OCI-LY3 (cell line): ENCODE data around the gene OR7A17.

Experiments
- H2AFZ ChIP-seq: fragments of 200-600, 300-600 bp; shearing (Covaris generic); 2 replicates; pipeline ENCODE4 v1.6.0; 2014; ENCODE audit warnings: antibody characterized with exemption, low read depth, low read length
- H3K27ac ChIP-seq: fragments of 200-600, 300-600 bp; sonication (generic); 2 replicates; pipeline ENCODE4 v1.5.1; 2014; ENCODE audit warnings: mild to moderate bottlenecking, low read length, moderate library complexity, mixed read lengths
- H3K27me3 ChIP-seq: fragments of 200-600, 300-600 bp; sonication (generic); 2 replicates; pipeline ENCODE4 v1.6.1; 2014; ENCODE audit warnings: low read depth, low read length, mixed read lengths
- H3K36me3 ChIP-seq: fragments of 200-600, 300-600 bp; sonication (generic); replicated peaks from 2 replicates; pipeline ENCODE3; 2014; ENCODE audit warnings: low read depth, low read length, mixed read lengths
- H3K4me1 ChIP-seq: fragments of 300-600, 200-600 bp; sonication (generic); 2 replicates; pipeline ENCODE4 v1.6.1; 2014; ENCODE audit warnings: low read length, mixed read lengths
- H3K4me2 ChIP-seq: fragments of 200-600, 300-600 bp; sonication (generic); 2 replicates; pipeline ENCODE4 v1.6.1; 2014; ENCODE audit warnings: low read length, mixed read lengths
- H3K4me3 ChIP-seq: fragments of 300-600, 200-600 bp; sonication (generic); 2 replicates; pipeline ENCODE4 v1.5.1; 2014; ENCODE audit warnings: antibody characterized with exemption, mild to moderate bottlenecking, low read length, moderate library complexity
- H3K79me2 ChIP-seq: fragments of 300-600, 200-600 bp; shearing (Covaris generic); 2 replicates; pipeline ENCODE4 v1.6.1; 2014; ENCODE audit warnings: mild to moderate bottlenecking, low read length, mixed read lengths
- H3K9ac ChIP-seq: fragments of 300-600, 200-600 bp; shearing (Covaris generic); 2 replicates; pipeline ENCODE4 v1.6.0; 2014; ENCODE audit warnings: mild to moderate bottlenecking, low read length, moderate library complexity
- H3K9me3 ChIP-seq: fragments of 200-600, 300-600 bp; shearing (Covaris generic); 2 replicates; pipeline ENCODE4 v1.6.1; 2014; ENCODE audit warnings: low read length, mixed read lengths; ENCODE audit not compliant: insufficient read depth
- H4K20me1 ChIP-seq: fragments of 200-600, 300-600 bp; sonication (generic); 2 replicates; pipeline ENCODE4 v1.6.1; 2016; ENCODE audit warnings: low read length, mixed read lengths; ENCODE audit not compliant: insufficient read depth
- EZH2phosphoT487 ChIP-seq: fragments of 200-600 bp; shearing (Covaris generic); IDR thresholded peaks from 2 replicates; pipeline ENCODE4 v1.6.1; 2018; ENCODE audit warnings: antibody characterized with exemption, mixed run types, low read depth
- TF ChIP-seq, protein P1 (sequence below): fragments of 200-600, 300-600 bp; sonication (generic); IDR thresholded peaks from 2 replicates; pipeline ENCODE4 v1.5.1; 2014; ENCODE audit warnings: antibody characterized with exemption, low read length, low read depth

The OR7A17 gene

DNA sequence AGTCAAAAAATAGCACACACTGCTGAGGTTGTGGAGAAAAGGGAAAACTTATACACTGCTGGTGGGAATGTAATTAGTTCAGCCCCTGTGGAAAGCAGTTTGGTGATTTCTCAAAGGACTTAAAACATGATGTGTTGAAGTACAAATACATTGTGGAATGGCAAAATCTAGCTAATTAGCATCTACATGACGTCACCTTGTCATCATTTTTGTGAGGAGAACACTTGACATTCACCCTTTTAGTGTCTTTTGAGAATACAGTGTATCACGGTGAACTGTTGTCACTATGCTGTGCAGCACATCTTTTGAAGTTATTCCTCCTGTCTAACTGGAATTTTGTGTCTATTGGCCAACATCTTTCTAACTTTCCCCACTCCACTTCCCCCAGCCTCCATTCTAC lies 42.8 kb downstream of the OR7A17 start:
- Histone ChIP-seq H3K36me3 (no peaks in the 10 kb centered on the region), H3K4me2 (no peak overlapping the region), H2AFZ (no peak overlapping the region), H3K9me3 (no peaks in the 10 kb centered on the region), H4K20me1 (no peaks in the 10 kb centered on the region), H3K79me2 (no peaks in the 10 kb centered on the region), H3K27me3 (peaks cover 8% of the 10 kb centered on the region; the same call in 1 of the 2 replicates), H3K4me1 (no peaks in the 10 kb centered on the region), H3K4me3 (no peak overlapping the region), H3K27ac (no peak overlapping the region), H3K9ac (no peak overlapping the region)
- TF ChIP-seq, protein P1, sequence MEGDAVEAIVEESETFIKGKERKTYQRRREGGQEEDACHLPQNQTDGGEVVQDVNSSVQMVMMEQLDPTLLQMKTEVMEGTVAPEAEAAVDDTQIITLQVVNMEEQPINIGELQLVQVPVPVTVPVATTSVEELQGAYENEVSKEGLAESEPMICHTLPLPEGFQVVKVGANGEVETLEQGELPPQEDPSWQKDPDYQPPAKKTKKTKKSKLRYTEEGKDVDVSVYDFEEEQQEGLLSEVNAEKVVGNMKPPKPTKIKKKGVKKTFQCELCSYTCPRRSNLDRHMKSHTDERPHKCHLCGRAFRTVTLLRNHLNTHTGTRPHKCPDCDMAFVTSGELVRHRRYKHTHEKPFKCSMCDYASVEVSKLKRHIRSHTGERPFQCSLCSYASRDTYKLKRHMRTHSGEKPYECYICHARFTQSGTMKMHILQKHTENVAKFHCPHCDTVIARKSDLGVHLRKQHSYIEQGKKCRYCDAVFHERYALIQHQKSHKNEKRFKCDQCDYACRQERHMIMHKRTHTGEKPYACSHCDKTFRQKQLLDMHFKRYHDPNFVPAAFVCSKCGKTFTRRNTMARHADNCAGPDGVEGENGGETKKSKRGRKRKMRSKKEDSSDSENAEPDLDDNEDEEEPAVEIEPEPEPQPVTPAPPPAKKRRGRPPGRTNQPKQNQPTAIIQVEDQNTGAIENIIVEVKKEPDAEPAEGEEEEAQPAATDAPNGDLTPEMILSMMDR = no peak
- TF ChIP-seq EZH2phosphoT487 = no peak

DNA sequence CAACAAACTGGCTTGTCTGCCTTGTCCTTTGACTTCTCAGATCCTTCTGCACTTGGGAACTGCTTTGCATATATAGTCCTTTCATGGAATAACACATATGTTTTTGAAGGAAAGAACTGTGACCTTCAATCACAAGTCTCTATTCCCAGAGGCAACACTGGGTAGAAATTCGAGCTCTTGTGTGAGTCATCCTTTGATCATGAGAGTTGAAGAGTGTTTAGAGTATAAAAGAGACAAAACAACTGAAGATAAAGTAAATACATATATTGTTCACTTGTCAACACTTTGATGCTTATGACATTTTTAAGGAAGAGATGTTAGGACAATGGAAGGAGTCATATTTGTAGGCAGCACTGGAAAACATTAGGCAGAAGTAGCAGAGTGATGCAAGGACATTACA lies 45.7 kb downstream of the OR7A17 start:
- no peaks in the 10 kb centered on the region for H3K9me3 ChIP-seq
- no peaks in the 10 kb centered on the region for H3K36me3 ChIP-seq
- no peak overlapping the region for H3K9ac ChIP-seq
- no peak overlapping the region for H3K4me2 ChIP-seq
- H3K4me3 ChIP-seq = no peak overlapping the region
- H4K20me1 ChIP-seq = no peaks in the 10 kb centered on the region
- no peak overlapping the region for H3K27ac ChIP-seq
- peaks cover 11% of the 10 kb centered on the region for H3K27me3 ChIP-seq
- H2AFZ ChIP-seq = no peak overlapping the region
- TF ChIP-seq EZH2phosphoT487 = no peak
- TF ChIP-seq, protein P1 = no peak
- no peaks in the 10 kb centered on the region for H3K4me1 ChIP-seq
- H3K79me2 ChIP-seq = no peaks in the 10 kb centered on the region

DNA sequence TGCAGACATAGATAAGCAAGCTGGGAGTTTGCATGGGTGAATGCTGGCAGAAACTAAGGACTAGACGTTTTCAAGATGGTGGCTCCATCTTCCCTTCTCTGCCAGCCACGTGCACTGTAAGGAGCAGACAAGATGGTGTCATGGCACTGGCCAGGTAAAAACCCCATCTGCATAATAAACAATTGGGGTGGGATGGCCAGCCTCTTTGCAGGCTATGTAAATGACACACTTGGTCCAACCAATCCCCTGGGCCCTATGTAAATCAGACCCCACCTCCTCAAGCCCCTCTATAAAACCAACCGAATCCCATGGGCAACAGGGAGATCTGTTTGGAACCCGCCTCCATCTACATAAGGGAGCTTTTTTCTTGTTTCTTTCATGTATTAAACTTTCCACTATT lies 48.5 kb downstream of the OR7A17 start:
- H3K4me2 ChIP-seq = no peak overlapping the region
- H3K4me3 ChIP-seq = no peak overlapping the region
- no peaks in the 10 kb centered on the region for H3K36me3 ChIP-seq
- no peak overlapping the region for H2AFZ ChIP-seq
- H3K9me3 ChIP-seq = no peaks in the 10 kb centered on the region
- peaks cover 18% of the 10 kb centered on the region for H3K27me3 ChIP-seq
- H3K27ac ChIP-seq = no peak overlapping the region
- H3K4me1 ChIP-seq = no peaks in the 10 kb centered on the region
- H3K9ac ChIP-seq = no peak overlapping the region
- H4K20me1 ChIP-seq = no peaks in the 10 kb centered on the region
- H3K79me2 ChIP-seq = no peaks in the 10 kb centered on the region
- TF ChIP-seq EZH2phosphoT487 = no peak

DNA sequence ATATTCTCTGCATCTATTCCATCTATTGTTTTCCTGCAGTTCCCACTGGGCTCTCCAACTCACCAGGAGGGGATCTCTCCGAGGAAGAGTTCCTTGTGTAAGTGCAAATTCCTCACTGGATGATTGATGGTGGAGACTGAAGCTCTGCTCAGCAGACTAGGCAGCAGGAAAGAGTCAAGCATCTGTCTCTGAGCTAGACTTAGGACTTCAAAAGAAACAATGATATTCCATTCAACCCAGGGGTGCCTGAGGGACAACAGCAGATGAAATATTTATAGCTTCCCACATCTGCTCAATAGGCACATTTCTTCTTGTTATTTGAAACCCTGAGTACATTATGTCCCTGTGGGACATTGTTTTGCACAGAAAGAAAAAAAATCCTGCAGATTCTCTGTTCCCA lies 50.9 kb downstream of the OR7A17 start, which contains the start of the genes OR7A5 and OR7C1:
TSS of gene OR7A5 (minus strand) at position 175 of the 400 bp plus-strand sequence. CDS start 6,944 bp downstream, outside the sequence.
TSS of gene OR7C1 (minus strand) at position 175 of the 400 bp plus-strand sequence. CDS start 35,049 bp downstream, outside the sequence.
- peaks cover 25% of the 10 kb centered on the region for H3K27me3 ChIP-seq
- H3K4me2 ChIP-seq = no peak within 1 kb of the TSS
- H3K36me3 ChIP-seq = no peaks in the 10 kb centered on the region
- no peaks in the 10 kb centered on the region for H3K9me3 ChIP-seq
- no peak within 1 kb of the TSS for H3K4me3 ChIP-seq
- H3K79me2 ChIP-seq = no peaks in the 10 kb centered on the region
- TF ChIP-seq, protein P1 = no peak
- no peak for TF ChIP-seq EZH2phosphoT487
- H2AFZ ChIP-seq = no peak within 1 kb of the TSS
- H3K4me1 ChIP-seq = no peaks in the 10 kb centered on the region
- H3K27ac ChIP-seq = no peak within 1 kb of the TSS
- no peaks in the 10 kb centered on the region for H4K20me1 ChIP-seq
- H3K9ac ChIP-seq = no peak within 1 kb of the TSS
